GM21717 (cell line): Measurements from ENCODE around the gene FANCI.

ENCODE experiments used
- ATAC-seq: cut with Tn5 transposase; IDR thresholded peaks from one replicate; pipeline ENCODE4 v1.9.1; 2021; ENCODE audit warnings: mild to moderate bottlenecking, moderate library complexity; ENCODE audit not compliant: unreplicated experiment

Gene FANCI

GRCh38 chr15:89303986-89304385 is 60.2 kb downstream of the FANCI start:
- ATAC-seq: no peak

- no peak for ATAC-seq
Measured at GRCh38 chr15:89305395-89305794, 61.6 kb downstream of the FANCI start.

- ATAC-seq: no peak
Measured at GRCh38 chr15:89307046-89307587, 63.3 kb downstream of the FANCI start.

- no peak for ATAC-seq
Measured at GRCh38 chr15:89307791-89308190, 64.0 kb downstream of the FANCI start.

GRCh38 chr15:89308236-89308635 is 64.5 kb downstream of the FANCI start:
- ATAC-seq: no peak

- ATAC-seq: no peak
Measured at GRCh38 chr15:89309993-89310392, 66.2 kb downstream of the FANCI start.

- ATAC-seq: no peak
Measured at GRCh38 chr15:89315375-89315929, 71.7 kb downstream of the FANCI start.

- ATAC-seq: no peak
Measured at GRCh38 chr15:89316504-89316903, 72.7 kb downstream of the FANCI start.

GRCh38 chr15:89317186-89317720 is 73.5 kb downstream of the FANCI start:
- no peak for ATAC-seq

GRCh38 chr15:89319678-89320077 is 75.9 kb downstream of the FANCI start:
- no peak for ATAC-seq

- ATAC-seq: no peak
Measured at GRCh38 chr15:89320200-89320599, 76.4 kb downstream of the FANCI start.

GRCh38 chr15:89321521-89322410 is 78.0 kb downstream of the FANCI start:
- ATAC-seq: no peak

- ATAC-seq: no peak
Measured at GRCh38 chr15:89322822-89323221, 79.0 kb downstream of the FANCI start.

GRCh38 chr15:89323825-89324224 is 80.0 kb downstream of the FANCI start:
- no peak for ATAC-seq

GRCh38 chr15:89325039-89325803 is 81.4 kb downstream of the FANCI start:
- no peak for ATAC-seq

- no peak for ATAC-seq
Measured at GRCh38 chr15:89326316-89326715, 82.5 kb downstream of the FANCI start.

- no peak for ATAC-seq
Measured at GRCh38 chr15:89327113-89327512, 83.3 kb downstream of the FANCI start.

- no peak for ATAC-seq
Measured at GRCh38 chr15:89328398-89329254, 84.8 kb downstream of the FANCI start.

GRCh38 chr15:89329329-89330084 is 85.7 kb downstream of the FANCI start:
- ATAC-seq: no peak

- no peak for ATAC-seq
Measured at GRCh38 chr15:89330119-89330518, 86.3 kb downstream of the FANCI start.
